Ovary (tissue), 3 donors: ENCODE measurements around the gene SLC9A8.

ENCODE experiments used
- CTCF ChIP-seq, 3 donors: fragments of 450-650 bp in 2 of 3; fragments of 200-600 bp in 1 of 3; IDR thresholded peaks; one replicate each; pipeline versions ENCODE4 v1.5.1 to v1.8.0; 2016 to 2022; ENCODE audit warnings: antibody characterized with exemption in 3 of 3, mild to moderate bottlenecking in 1 of 3
- EP300 ChIP-seq: sonication (generic); formaldehyde crosslinking; IDR thresholded peaks from one replicate; pipeline ENCODE4 v1.6.1; 2017; ENCODE audit warnings: antibody characterized with exemption
- donor health status: DM: no; HTN: no; CAD: no.

GRCh38 chr20:49909499-49910339 lies 97.1 kb downstream of the SLC9A8 start:
- no peak for TF ChIP-seq CTCF (IDR thresholded peaks at IDR 0.05)
- TF ChIP-seq EP300 = no peak
